SH-SY5Y (cell line): ENCODE results near the gene STC2.

ENCODE experiments used
- GATA2 ChIP-seq: IDR thresholded peaks from 2 replicates; pipeline ENCODE4 v1.6.1; 2011; ENCODE audit warnings: mild to moderate bottlenecking, low read depth, low read length
- GATA3 ChIP-seq: IDR thresholded peaks from 2 replicates; pipeline ENCODE4 v1.6.1; 2011; ENCODE audit warnings: low read depth, mild to moderate bottlenecking, low read length, moderate library complexity

DNA sequence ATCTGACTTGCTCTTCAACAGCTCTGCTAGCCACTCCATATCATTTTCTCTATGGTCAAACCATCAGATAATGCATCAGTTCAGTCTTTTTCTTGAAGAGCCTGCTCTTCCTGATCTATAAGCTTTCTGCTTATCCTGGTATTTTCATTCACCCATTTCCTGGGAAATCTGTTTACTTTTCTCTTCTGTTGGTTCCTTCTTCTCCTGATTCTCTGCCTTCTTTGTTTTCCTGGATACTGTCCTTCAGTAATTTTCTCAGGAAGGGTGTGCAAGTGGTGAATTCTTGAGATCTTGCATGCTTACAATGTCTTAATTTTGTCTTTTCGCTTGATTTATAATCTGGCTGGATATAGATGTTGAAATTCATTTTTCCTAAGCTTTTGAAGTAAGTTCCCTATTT, 53.4 kb downstream of the STC2 start:
- no peak for TF ChIP-seq GATA2
- no peak for TF ChIP-seq GATA3
